Measurements from ENCODE around the gene VWF.

The VWF gene

DNA sequence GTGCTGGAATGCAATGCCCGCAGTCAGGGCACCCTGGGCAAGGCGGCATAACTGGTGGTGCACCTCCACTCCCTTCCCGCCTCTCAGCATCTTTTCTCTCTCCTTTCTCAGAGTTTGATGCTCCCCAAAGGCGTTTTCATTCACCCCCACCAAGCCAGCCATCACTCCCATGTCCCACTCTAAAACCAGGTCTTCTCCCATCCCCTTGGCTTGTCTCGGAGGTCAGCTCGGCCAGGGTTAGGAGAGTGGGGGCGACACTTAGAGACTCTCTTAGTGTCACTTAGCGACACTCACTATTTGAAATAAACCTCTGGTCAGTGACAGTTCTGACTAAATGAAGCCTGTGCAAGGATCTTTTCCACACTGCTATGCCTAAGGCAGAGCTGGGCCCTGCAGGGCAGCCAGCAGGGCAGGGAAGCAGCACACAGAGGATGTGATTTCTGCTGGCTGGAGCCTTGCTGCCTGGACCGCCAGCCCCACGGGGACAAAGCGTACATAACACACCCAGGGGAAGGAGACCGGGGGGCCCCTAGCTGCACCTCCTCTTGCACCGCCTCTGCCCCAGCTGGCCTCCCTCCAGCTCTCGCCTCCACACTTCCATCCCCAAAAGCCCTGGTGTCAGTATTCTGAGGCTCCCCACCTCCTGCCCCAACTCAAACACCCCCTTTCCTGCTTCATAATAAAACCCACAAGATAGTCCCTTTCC is 64.5 kb downstream of the VWF start:
- H3K27ac ChIP-seq = no peak overlapping the region

DNA sequence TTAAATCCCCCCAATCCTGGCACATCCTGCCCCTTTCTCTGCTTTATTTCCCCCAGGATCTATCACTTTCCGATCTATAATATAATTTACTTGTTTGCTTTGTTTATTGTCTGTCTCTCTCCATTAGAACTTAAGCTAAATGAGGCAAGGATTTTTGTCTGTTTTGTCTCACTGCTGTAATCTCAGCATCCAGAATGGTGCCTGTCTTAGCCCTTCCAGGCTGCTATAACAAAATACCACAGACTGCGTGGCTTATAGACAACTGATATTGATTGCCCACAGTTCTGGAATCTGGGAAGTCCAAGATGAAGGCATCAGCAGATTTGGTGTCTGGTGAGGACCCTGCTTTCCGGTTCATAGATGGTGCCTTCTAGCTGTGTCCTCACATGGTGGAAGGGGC is 65.2 kb downstream of the VWF start:
- H3K4me3 ChIP-seq = no peak overlapping the region
- TF ChIP-seq, protein P1, sequence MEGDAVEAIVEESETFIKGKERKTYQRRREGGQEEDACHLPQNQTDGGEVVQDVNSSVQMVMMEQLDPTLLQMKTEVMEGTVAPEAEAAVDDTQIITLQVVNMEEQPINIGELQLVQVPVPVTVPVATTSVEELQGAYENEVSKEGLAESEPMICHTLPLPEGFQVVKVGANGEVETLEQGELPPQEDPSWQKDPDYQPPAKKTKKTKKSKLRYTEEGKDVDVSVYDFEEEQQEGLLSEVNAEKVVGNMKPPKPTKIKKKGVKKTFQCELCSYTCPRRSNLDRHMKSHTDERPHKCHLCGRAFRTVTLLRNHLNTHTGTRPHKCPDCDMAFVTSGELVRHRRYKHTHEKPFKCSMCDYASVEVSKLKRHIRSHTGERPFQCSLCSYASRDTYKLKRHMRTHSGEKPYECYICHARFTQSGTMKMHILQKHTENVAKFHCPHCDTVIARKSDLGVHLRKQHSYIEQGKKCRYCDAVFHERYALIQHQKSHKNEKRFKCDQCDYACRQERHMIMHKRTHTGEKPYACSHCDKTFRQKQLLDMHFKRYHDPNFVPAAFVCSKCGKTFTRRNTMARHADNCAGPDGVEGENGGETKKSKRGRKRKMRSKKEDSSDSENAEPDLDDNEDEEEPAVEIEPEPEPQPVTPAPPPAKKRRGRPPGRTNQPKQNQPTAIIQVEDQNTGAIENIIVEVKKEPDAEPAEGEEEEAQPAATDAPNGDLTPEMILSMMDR (IDR thresholded peaks at IDR 0.05) = no peak

More for the DNA sequence above, 64.5 kb downstream of the VWF start:
- no peak overlapping the region for H3K4me3 ChIP-seq
- no peak for DNase-seq (ENCODE audit: low spot score)
- TF ChIP-seq, protein P1 (IDR thresholded peaks at IDR 0.05) = no peak

DNA sequence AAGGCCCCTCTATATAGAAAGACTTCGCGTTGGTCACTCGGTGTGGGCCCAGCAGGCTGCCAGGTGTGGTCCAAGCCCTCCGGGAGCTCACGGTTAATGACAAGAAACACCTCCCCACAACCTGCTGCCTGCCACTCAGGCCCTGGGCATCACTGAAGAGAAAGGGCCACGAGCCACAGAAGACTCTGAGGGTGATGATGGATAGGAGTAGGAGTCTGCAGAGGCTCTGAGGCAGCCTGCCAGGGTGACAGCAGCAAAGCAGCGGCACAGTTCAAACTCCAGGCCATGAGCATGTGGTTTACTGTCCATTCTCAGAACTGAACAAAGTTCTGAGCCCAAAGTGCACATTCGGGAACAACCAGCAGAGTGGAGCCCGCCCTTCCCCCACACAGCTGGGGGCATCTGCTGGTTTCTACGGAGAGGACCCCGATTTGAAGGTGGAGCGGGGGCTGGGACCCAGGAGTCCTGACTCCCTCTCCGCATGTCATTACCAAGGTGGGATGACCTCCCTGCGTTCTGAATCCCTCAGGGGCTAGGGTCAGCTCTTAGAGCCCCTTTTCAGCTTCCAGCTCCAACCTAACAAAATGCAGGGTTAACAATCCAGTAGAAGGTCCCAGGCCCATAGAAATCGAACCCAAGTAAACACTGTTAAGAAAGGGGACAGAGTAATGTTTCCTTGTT is 65.8 kb downstream of the VWF start:
- Histone ChIP-seq H3K27ac (no peak overlapping the region), H3K4me3 (no peak overlapping the region)
- no peak for DNase-seq (ENCODE audit: low spot score)
- TF ChIP-seq, protein P1 (IDR thresholded peaks at IDR 0.05) = no peak

More for the DNA sequence above, 65.2 kb downstream of the VWF start:
- DNase-seq (ENCODE audit: low spot score) = no peak
- no peak overlapping the region for H3K27ac ChIP-seq

DNA sequence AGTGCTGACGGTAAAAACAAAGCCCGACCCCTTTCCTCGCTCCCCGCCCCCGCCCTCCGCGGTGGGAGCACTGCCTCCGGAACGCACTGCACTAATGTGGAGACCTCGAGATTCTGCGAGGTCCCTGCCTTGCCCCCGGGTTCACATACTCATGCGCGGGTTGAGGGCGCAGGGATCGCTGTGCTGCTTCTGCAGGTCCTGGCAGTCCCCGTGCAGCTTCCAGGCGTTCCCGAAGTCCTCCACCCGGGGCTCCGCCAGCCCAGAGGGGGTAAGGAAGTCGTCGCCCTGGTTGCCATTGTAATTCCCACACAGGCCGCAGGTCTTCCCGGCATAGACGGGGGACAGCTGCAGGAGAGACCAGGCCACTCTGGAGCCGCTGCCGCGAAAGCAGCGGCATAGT is 66.8 kb downstream of the VWF start:
- DNase-seq (ENCODE audit: low spot score) = no peak
- TF ChIP-seq, protein P1 (IDR thresholded peaks at IDR 0.05) = no peak
- no peak overlapping the region for H3K27ac ChIP-seq
- no peak overlapping the region for H3K4me3 ChIP-seq

DNA sequence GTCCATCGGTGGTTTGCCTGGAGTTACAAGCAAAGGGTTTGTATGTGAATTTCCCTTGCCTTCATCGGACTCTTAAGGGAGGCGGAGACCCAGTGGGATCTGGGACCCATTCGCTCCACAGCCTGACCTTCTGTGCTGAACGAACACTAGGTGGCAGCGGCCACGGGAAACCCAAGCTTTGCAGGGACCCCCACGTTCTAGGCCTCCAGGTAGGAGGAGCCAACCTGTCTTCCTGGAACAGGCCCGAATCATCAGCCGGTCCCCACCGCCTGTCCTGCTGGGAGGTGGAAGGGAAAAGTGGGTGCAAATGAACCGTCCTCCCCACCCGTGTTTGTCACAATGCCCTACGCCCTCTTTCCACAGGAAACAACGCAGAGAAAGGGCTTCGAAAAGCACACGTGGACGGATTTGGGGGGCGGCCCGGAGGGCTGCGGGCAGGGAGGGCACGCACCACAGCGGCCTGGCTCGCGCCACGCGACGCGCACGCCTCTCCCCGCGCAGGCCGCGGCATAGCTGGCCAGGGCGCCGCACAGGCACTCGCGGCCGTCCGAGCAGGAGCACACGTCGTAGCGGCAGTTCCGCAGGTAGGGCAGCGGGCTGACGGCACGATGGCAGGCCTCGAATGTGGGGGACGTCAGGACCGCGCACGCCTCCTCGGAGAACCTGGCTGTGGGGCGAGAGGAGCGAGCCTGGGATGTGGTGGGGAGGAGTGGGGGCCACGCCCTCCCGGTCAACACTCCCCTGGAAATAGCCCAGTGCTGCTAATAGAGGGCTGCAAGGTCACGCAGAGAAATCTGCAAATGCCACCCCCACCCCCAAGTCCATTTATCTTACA is 67.8 kb downstream of the VWF start:
- H3K27ac ChIP-seq = no peak overlapping the region
- no peak for DNase-seq (ENCODE audit: low spot score)
- H3K4me3 ChIP-seq = peak overlapping the region; percentile 60
- TF ChIP-seq, protein P1 (IDR thresholded peaks at IDR 0.05) = no peak

DNA sequence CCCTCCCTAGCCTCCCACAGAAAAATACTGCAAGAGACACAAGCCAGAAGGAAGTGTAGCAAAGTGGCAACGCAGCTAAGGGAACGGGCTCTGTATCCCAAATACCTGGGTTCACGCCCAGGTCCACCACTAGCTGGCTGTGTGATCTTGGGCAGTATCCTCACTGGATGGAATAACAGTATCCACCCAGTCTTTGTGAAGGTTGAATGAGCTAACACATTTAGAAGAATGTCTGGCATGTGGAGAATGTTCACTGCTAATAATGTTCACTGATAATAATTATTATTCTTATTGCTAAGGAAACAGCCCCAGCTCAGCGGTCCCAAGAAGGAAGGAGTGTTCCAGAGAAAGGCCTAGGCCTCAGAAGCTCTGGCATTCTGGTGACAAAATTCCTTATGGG is 70.9 kb downstream of the VWF start:
- TF ChIP-seq, protein P1 (IDR thresholded peaks at IDR 0.05) = no peak

More for the DNA sequence above, 70.9 kb downstream of the VWF start:
- no peak overlapping the region for H3K4me3 ChIP-seq
- peak overlapping the region in 1 of 2 donors; percentile 77 for H3K27ac ChIP-seq
- DNase-seq (ENCODE audit: low spot score) = no peak
